NCI-H1105 (cell line): ENCODE results near the gene CELF1.

Experiments
- DNase-seq: peaks from one replicate; lab custom pipeline; 2025; lab: John Stamatoyannopoulos, UW

Gene CELF1

GRCh38 chr11:47446833-47447232 is 106.1 kb downstream of the CELF1 start:
- no peak for DNase-seq

- DNase-seq: no peak
These were observed 107.1 kb downstream of the CELF1 start for GRCh38 chr11:47445840-47446239.

- no peak for DNase-seq
These were observed 109.1 kb downstream of the CELF1 start for GRCh38 chr11:47443817-47444216.

- no peak for DNase-seq
These were observed 109.8 kb downstream of the CELF1 start for GRCh38 chr11:47443028-47443700.

GRCh38 chr11:47442514-47442913 is 110.4 kb downstream of the CELF1 start:
- DNase-seq: no peak

GRCh38 chr11:47441421-47441820 is 111.5 kb downstream of the CELF1 start:
- DNase-seq: no peak

GRCh38 chr11:47440054-47440476 is 112.9 kb downstream of the CELF1 start:
- no peak for DNase-seq

GRCh38 chr11:47438721-47439120 is 114.2 kb downstream of the CELF1 start:
- no peak for DNase-seq

GRCh38 chr11:47437746-47438418 is 115.0 kb downstream of the CELF1 start:
- DNase-seq: no peak

GRCh38 chr11:47437218-47437745 is 115.7 kb downstream of the CELF1 start:
- DNase-seq: no peak

GRCh38 chr11:47436726-47437125 is 116.2 kb downstream of the CELF1 start:
- DNase-seq: no peak

GRCh38 chr11:47435687-47436086 is 117.2 kb downstream of the CELF1 start:
- no peak for DNase-seq

GRCh38 chr11:47434011-47434786 is 118.7 kb downstream of the CELF1 start:
- no peak for DNase-seq

GRCh38 chr11:47433157-47433556 is 119.8 kb downstream of the CELF1 start:
- DNase-seq: no peak

GRCh38 chr11:47431356-47432083 is 121.4 kb downstream of the CELF1 start:
- no peak for DNase-seq

- DNase-seq: no peak
These were observed 122.4 kb downstream of the CELF1 start for GRCh38 chr11:47430524-47430923.

- DNase-seq: peak; percentile 99
These were observed 126.6 kb downstream of the CELF1 start, which contains the start of gene PSMC3 for GRCh38 chr11:47426062-47426956. Gene PSMC3, minus strand, starts transcription at chr11:47426439. Its CDS starts 160 bp downstream, at chr11:47426279.

GRCh38 chr11:47425611-47426010 is 127.3 kb downstream of the CELF1 start:
- no peak for DNase-seq

- no peak for DNase-seq
These were observed 134.3 kb downstream of the CELF1 start for GRCh38 chr11:47418454-47419259.

- DNase-seq: no peak
These were observed 135.2 kb downstream of the CELF1 start for GRCh38 chr11:47417712-47418111.
